ENCODE results near the gene SLC38A3.

SLC38A3 gene

GRCh38 chr3:50204804-50205412 lies at the start of gene SLC38A3:
Gene SLC38A3 (plus strand): TSS chr3:50205271. CDS start chr3:50214200, 8,929 bp downstream.
- DNase-seq: no peak

- no peak for DNase-seq
Observed at GRCh38 chr3:50155491-50155878, 49.6 kb upstream of the SLC38A3 start.

GRCh38 chr3:50155891-50156290 lies 49.2 kb upstream of the SLC38A3 start:
- no peak for DNase-seq

GRCh38 chr3:50156549-50157493 lies 48.2 kb upstream of the SLC38A3 start:
- DNase-seq: no peak

- no peak for DNase-seq
Observed at GRCh38 chr3:50157827-50158529, 47.1 kb upstream of the SLC38A3 start.

- no peak for DNase-seq
Observed at GRCh38 chr3:50158530-50159146, 46.4 kb upstream of the SLC38A3 start.

- no peak for DNase-seq
Observed at GRCh38 chr3:50160561-50160983, 44.5 kb upstream of the SLC38A3 start.

- DNase-seq: no peak
Observed at GRCh38 chr3:50161320-50161719, 43.8 kb upstream of the SLC38A3 start.

- no peak for DNase-seq
Observed at GRCh38 chr3:50162034-50162883, 42.8 kb upstream of the SLC38A3 start.

- DNase-seq: no peak
Observed at GRCh38 chr3:50163572-50164455, 41.3 kb upstream of the SLC38A3 start.

GRCh38 chr3:50164481-50164880 lies 40.6 kb upstream of the SLC38A3 start:
- DNase-seq: no peak

- no peak for DNase-seq
Observed at GRCh38 chr3:50164984-50165909, 39.8 kb upstream of the SLC38A3 start.

GRCh38 chr3:50165910-50166538 lies 39.0 kb upstream of the SLC38A3 start:
- no peak for DNase-seq

GRCh38 chr3:50166620-50167019 lies 38.5 kb upstream of the SLC38A3 start:
- no peak for DNase-seq

- no peak for DNase-seq
Observed at GRCh38 chr3:50167069-50167840, 37.8 kb upstream of the SLC38A3 start.

- no peak for DNase-seq
Observed at GRCh38 chr3:50167841-50168209, 37.2 kb upstream of the SLC38A3 start.

- no peak for DNase-seq
Observed at GRCh38 chr3:50168388-50168787, 36.7 kb upstream of the SLC38A3 start.

GRCh38 chr3:50168791-50169190 lies 36.3 kb upstream of the SLC38A3 start:
- no peak for DNase-seq

Data from activated CD4-positive, alpha-beta T cell treated with anti-CD3 and anti-CD28 coated beads for 4 hours (primary cell).